ENCODE results near the gene COP1.
"Not testable (repeated sequence)": the region's sequence is repeated elsewhere in the genome, so short reads cannot be mapped to it uniquely, and the experiment has no call there.

Gene COP1

DNA sequence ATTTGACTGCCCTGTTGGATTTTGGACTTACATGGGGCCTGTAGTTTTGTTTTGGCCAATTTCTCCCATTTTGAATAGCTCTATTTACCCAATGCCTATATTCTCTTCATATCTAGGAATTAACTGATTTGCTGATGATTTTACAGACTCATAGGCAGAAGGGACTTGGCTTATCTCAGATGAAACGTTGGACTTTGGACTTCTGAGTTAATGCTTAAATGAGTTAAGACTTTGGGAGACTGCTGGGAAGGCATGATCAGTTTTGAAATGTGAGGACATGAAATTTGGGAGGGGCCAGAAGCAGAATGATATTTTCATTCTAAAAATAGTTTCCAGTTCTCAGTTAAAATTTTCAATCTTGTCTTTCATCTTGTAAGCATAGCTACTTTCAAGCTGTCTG, 222.3 kb downstream of the COP1 start:
- TF ChIP-seq, protein P1, sequence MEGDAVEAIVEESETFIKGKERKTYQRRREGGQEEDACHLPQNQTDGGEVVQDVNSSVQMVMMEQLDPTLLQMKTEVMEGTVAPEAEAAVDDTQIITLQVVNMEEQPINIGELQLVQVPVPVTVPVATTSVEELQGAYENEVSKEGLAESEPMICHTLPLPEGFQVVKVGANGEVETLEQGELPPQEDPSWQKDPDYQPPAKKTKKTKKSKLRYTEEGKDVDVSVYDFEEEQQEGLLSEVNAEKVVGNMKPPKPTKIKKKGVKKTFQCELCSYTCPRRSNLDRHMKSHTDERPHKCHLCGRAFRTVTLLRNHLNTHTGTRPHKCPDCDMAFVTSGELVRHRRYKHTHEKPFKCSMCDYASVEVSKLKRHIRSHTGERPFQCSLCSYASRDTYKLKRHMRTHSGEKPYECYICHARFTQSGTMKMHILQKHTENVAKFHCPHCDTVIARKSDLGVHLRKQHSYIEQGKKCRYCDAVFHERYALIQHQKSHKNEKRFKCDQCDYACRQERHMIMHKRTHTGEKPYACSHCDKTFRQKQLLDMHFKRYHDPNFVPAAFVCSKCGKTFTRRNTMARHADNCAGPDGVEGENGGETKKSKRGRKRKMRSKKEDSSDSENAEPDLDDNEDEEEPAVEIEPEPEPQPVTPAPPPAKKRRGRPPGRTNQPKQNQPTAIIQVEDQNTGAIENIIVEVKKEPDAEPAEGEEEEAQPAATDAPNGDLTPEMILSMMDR (IDR thresholded peaks at IDR 0.05; ENCODE audit: borderline replicate concordance, insufficient read depth, low read depth, low read length): no peak
- no peak overlapping the region for H3K4me3 ChIP-seq (ENCODE audit: low read depth, low read length)

DNA sequence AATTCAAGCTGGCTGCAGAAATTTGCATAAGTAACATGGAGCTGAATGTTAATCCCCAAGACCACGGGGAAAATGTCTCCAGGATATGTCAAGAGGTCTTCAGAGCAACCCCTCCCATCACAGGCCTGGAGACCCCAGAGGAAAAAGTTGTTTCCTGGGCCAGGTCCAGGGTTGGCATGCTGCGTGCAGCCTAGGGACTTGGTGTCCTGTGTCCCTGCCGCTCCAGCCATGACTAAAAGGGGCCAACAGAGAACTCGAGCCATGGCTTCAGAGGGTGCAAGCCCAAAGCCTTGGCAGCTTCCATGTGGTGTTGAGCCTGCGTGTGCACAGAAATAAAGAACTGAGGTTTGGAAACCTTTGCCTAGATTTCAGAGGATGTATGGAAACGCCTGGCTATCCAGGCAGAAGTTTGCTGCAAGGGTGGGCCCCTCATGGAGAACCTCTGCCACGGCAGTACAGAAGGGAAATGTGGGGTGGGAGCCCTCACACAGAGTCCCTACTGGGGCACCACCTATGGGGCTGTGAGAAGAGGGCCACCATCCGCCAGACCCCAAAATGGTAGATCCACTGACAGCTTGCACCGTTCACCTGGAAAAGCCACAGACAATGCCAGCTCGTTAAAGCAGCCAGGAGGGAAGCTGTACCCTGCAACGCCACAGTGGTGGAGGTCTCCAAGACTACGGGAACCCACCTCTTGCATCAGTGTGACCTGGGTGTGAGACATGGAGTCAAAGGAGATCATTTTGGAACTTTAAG, 222.9 kb downstream of the COP1 start:
- TF ChIP-seq, protein P1 (IDR thresholded peaks at IDR 0.05; ENCODE audit: borderline replicate concordance, insufficient read depth, low read depth, low read length): no peak
- no peak overlapping the region for H3K4me3 ChIP-seq (ENCODE audit: low read depth, low read length)

DNA sequence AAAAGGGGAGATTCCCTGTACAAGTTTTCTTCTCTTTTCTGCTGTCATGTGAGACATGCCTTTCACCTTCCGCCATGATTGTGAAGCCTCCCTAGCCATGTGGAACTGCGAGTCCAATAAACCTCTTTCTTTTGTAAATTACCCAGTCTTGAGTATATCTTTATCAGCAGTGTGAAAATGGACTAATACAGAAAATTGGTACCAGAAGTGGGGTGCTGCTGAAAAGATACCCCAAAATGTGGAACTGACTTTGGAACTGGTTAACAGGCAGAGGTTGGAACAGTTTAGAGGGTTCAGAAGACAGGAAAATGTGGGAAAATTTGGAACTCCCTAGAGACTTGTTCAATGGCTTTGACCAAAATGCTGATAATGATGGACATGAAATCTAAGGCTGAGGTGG, 223.7 kb downstream of the COP1 start:
- not testable (repeated sequence) for H3K4me3 ChIP-seq (ENCODE audit: low read depth, low read length)

DNA sequence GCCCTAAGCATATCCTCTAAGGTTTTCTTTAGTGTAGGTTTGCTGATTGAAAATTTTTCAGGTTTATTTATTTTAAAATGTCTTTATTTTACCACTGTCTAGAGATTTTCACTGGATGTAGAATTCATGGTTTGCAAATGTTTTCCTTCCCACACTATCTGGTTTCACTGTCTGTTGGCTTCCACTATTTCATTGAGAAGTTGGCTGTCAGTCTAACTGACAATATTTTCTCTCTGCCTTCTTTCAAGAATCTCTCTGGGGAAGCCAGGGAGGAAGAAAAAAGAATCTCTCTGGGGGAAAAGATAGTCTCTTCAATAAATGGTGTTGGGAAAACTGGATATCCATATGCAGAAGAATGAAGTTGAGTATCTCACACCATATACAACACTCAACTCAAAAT, 226.0 kb downstream of the COP1 start:
- TF ChIP-seq, protein P1 (IDR thresholded peaks at IDR 0.05; ENCODE audit: borderline replicate concordance, insufficient read depth, low read depth, low read length): no peak

DNA sequence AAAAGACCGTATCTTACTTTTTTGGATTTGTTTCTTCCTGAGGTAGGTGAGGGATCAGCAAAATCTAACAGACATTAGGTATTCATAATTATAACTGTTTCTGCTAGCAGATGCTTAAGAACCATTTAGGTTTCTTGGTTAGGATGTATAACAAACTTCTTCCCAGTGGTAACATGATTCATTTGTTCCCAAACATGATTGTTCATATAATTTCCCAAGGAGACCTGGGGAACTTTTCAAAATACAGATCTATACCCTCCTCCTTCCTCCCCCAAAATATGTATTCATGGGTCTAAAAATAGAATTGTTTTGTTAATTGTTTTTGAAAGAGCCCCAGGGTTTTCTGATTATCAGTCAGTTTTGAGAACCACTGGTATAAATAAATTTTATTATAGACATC, 228.2 kb downstream of the COP1 start:
- H3K4me3 ChIP-seq (ENCODE audit: low read depth, low read length): no peak overlapping the region
- TF ChIP-seq, protein P1 (IDR thresholded peaks at IDR 0.05; ENCODE audit: borderline replicate concordance, insufficient read depth, low read depth, low read length): no peak

More for the DNA sequence above, 226.0 kb downstream of the COP1 start:
- no peak overlapping the region for H3K4me3 ChIP-seq (ENCODE audit: low read depth, low read length)

DNA sequence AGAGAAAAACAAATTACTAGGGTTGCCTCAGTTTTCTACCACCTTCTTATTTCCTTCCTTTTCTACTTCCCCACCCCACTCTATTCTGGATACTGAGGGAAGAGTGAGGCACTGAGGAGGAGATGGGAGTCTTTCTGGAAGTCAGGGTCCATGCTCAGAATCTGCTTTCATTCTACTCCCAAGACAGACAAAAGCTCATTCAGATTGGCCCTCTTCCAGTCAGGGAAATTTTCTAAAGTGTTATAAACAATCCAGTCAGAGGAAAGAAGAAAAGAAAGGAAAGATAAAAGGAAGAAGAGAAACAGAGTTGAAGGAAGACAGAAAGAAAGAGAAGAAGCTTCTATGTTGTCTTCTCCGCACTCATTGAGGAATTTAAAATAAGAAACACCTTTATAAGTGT, 228.6 kb downstream of the COP1 start:
- H3K4me3 ChIP-seq (ENCODE audit: low read depth, low read length): no peak overlapping the region
- TF ChIP-seq, protein P1 (IDR thresholded peaks at IDR 0.05; ENCODE audit: borderline replicate concordance, insufficient read depth, low read depth, low read length): no peak

DNA sequence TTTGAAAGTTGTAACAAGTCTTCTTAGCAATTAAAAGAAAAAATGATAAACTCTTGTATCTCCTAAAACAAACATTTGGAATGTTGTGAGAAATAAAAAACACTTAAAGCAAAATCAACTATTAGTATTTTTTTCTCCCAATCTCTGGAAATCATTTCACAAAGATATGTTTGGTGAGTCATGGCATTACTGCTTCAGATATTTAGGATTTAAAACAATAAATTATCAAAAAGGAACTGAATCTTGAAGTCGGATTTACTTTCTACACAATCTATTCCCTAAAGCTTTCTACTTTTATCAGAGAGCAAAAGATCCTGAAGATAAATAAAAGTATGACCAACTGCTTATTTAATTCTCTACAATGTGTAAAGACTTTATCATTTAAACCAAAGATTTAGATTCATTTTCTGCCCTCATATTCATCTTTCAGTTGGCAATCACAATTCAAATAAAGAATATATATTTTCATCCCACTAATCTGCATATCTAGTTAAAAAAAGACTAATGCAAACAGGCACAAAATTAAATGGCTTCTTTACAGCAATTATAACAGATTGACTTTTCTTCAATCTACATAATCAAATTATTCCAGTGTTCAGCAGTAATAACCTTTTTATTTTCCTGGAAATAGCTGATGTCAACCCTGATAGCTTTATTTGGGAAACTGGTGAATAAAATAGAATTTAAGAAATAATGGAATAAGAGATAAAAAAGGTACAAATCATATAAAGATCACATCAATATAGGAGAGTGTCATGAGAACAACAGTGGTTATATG, 230.0 kb downstream of the COP1 start:
- TF ChIP-seq, protein P1 (IDR thresholded peaks at IDR 0.05; ENCODE audit: borderline replicate concordance, insufficient read depth, low read depth, low read length): no peak
- H3K4me3 ChIP-seq (ENCODE audit: low read depth, low read length): no peak overlapping the region

Data from GM12875 (cell line).